Left lung (tissue), 10 donors: ENCODE results near the gene CEP78. TPM values are rescaled to one million over a fixed set of nuclear protein-coding genes. Genes with fewer than 3 reads are reported as not detected.
"Not testable (repeated sequence)": the region's sequence is repeated elsewhere in the genome, so short reads cannot be mapped to it uniquely, and the experiment has no call there.

Source experiments
- ATAC-seq: fragments of 200-7000 bp; cut with Tn5 transposase; one replicate; pipeline ENCODE4 v1.9.1; 2020; ENCODE audit warnings: moderate library complexity
- DNase-seq, 4 donors: peaks; one replicate each; pipeline ENCODE4 v3.0.0-alpha.2; 2013 to 2020
- H3K27ac ChIP-seq, 2 donors: fragments of 200-600 bp; sonication (generic) in 1 of 2; one replicate each; pipeline versions ENCODE4 v1.5.0 to v1.8.0; 2020 to 2021
- H3K27me3 ChIP-seq, 2 donors: fragments of 200-600 bp; sonication (generic) in 1 of 2; one replicate each; pipeline versions ENCODE4 v1.5.0 to v1.8.0; 2020 to 2021
- H3K36me3 ChIP-seq, 2 donors: fragments of 200-600 bp; sonication (generic) in 1 of 2; one replicate each; pipeline versions ENCODE4 v1.5.0 to v1.8.0; 2020 to 2021
- H3K4me1 ChIP-seq, 2 donors: fragments of 200-600 bp; one replicate each; pipeline ENCODE4 v1.8.0; 2021
- H3K4me3 ChIP-seq, 2 donors: fragments of 200-600 bp; sonication (generic) in 1 of 2; one replicate each; pipeline versions ENCODE4 v1.5.0 to v1.8.0; 2020 to 2021; ENCODE audit warnings: mild to moderate bottlenecking in 1 of 2
- H3K9me3 ChIP-seq, 2 donors: fragments of 200-600 bp; sonication (generic) in 1 of 2; one replicate each; pipeline versions ENCODE4 v1.5.0 to v1.8.0; 2020 to 2021
- intact Hi-C, 2 donors: fragments of 100-400 bp; cut with DNase I; formaldehyde crosslinking; loops; one replicate each; pipeline versions ENCODE4 v1.11.2 to v1.14.2; 2022
- polyA plus RNA-seq, 6 donors: library from polyadenylated mRNA; unstranded; fragments of 120-200 nt; gene quantifications; one replicate each; pipeline ENCODE4 v1.2.1, GENCODE V29; 2013; ENCODE audit not compliant: insufficient read length in 6 of 6
- total RNA-seq, 2 donors: library from RNA; stranded (reverse); fragmentation: NEBNext Ultra II Directional; extraction: Animal tissue kit (Norgen Biotek cat#: 25700); gene quantifications; one replicate each; pipeline ENCODE4 v1.2.1, GENCODE V29; 2021
- TF ChIP-seq, protein P1 (sequence below), 2 donors: fragments of 200-600 bp; sonication (generic) in 1 of 2; IDR thresholded peaks; one replicate each; pipeline versions ENCODE4 v1.5.0 to v1.8.0; 2021; ENCODE audit warnings: antibody characterized with exemption in 2 of 2
- donor health status: DM: no; HTN: yes; CAD: no.
- donor health status: DM: no; HTN: no; CAD: no.

CEP78 gene
- total and polyA plus RNA-seq, 8 donors = 14.0 to 43.9 (median 40.1) TPM

DNA sequence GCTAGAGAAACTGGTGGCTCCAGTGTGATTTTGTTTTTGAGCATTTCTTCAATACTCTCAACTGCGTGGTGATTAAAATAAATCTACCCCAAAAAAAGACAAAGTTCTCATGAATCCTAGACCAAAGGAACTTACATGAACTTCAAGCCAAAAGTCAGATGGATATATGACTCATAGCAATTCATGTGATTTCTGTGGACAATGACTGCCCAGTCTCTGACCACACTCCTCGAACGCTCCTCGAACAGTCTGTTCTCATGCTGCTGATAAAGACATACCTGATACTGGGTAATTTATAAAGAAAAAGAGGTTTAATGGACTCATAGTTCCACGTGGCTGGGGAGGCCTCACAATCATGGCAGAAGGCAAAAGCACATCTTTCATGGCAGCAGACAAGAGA lies 46.4 kb upstream of the CEP78 start:
- no peak for DNase-seq
- H3K9me3 ChIP-seq = no peaks in the 10 kb centered on the region
- H3K36me3 ChIP-seq = no peaks in the 10 kb centered on the region
- H3K4me3 ChIP-seq = no peak overlapping the region
- no peaks in the 10 kb centered on the region for H3K27me3 ChIP-seq
- ATAC-seq = peak; percentile 53
- peak overlapping the region in 1 of 2 donors; percentile 1 for H3K27ac ChIP-seq
- intact Hi-C loops = no loop called here
- H3K4me1 ChIP-seq = peaks cover 8 to 16% of the 10 kb centered on the region in 2 donors
- TF ChIP-seq, protein P1, sequence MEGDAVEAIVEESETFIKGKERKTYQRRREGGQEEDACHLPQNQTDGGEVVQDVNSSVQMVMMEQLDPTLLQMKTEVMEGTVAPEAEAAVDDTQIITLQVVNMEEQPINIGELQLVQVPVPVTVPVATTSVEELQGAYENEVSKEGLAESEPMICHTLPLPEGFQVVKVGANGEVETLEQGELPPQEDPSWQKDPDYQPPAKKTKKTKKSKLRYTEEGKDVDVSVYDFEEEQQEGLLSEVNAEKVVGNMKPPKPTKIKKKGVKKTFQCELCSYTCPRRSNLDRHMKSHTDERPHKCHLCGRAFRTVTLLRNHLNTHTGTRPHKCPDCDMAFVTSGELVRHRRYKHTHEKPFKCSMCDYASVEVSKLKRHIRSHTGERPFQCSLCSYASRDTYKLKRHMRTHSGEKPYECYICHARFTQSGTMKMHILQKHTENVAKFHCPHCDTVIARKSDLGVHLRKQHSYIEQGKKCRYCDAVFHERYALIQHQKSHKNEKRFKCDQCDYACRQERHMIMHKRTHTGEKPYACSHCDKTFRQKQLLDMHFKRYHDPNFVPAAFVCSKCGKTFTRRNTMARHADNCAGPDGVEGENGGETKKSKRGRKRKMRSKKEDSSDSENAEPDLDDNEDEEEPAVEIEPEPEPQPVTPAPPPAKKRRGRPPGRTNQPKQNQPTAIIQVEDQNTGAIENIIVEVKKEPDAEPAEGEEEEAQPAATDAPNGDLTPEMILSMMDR (IDR thresholded peaks at IDR 0.05) = no peak

DNA sequence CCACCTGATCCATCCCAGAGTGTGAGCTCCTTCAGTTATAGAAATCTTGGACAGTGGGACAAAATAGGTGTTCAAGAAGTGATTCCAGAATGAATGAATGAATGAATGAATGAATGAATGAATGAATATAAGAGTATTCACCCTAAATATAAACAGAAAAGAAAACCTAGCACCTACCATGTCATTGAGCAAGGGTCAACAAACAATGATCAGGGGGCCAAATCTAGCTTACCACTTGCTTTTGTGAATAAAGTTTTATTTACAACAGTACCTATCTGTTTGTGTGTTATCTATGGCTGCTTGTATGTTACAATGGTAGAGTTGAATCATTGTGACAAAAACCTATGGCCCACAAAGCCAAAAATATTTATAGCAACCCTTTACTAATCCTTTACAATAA lies 43.9 kb upstream of the CEP78 start:
- H3K27ac ChIP-seq = no peak overlapping the region
- no peaks in the 10 kb centered on the region for H3K9me3 ChIP-seq
- ATAC-seq (no peak), DNase-seq (no peak)
- no peaks in the 10 kb centered on the region for H3K36me3 ChIP-seq
- TF ChIP-seq, protein P1 (IDR thresholded peaks at IDR 0.05) = no peak
- H3K4me3 ChIP-seq = no peak overlapping the region
- peaks cover 8 to 21% of the 10 kb centered on the region in 2 donors for H3K4me1 ChIP-seq
- intact Hi-C loops = no loop called here
- H3K27me3 ChIP-seq = no peaks in the 10 kb centered on the region

DNA sequence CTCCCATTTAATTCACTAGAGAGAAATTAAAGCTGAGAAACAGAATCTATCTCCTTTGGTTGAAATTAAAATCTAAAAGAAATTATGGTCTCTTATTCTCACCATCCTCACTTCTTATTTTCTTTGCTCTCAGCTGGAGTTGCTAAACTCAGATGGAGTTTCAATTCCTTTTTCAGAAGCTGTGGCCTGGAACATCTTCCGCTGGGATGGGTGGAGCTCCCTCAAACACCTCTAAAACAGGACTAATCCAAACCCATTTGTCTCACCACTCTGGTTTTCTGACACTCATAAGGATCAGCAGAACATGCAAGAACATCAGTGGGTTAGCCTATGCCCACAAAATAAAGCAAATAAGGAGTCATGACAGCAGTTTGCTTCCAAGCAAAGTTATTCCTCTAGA lies 39.6 kb upstream of the CEP78 start:
- H3K27me3 ChIP-seq = no peaks in the 10 kb centered on the region
- H3K27ac ChIP-seq = no peak overlapping the region
- DNase-seq (no peak), ATAC-seq (no peak)
- H3K4me3 ChIP-seq = no peak overlapping the region
- intact Hi-C loops = no loop called here
- H3K36me3 ChIP-seq = no peaks in the 10 kb centered on the region
- TF ChIP-seq, protein P1 (IDR thresholded peaks at IDR 0.05) = no peak
- H3K9me3 ChIP-seq = no peaks in the 10 kb centered on the region
- peaks cover 0 to 10% of the 10 kb centered on the region in 2 donors for H3K4me1 ChIP-seq

DNA sequence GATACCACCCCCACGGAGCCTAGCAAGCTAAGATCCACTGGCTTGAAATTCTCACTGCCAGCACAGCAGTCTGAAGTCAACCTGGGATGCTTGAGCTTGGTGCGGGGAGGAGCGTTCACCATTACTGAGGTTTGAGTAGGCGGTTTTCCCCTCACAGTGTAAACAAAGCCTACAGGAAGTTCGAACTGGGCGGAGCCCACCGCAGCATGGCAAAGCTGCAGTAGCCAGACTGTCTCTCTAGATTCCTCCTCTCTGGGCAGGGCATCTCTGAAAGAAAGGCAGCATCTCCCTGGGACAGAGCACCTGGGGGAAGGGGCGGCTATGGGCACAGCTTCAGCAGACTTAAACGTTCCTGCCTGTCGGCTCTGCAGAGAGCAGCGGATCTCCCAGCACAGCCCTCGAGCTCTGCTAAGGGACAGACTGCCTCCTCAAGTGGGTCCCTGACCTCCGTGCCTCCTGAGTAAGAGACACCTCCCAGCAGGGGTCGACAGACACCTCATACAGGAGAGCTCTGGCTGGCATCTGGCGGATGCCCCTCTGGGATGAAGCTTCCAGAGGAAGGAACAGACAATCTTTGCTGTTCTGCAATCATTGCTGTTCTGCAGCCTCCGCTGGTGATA lies 34.6 kb upstream of the CEP78 start:
- ATAC-seq (peak; percentile 41), DNase-seq (peak in 2 of 4 donors; percentile 12 to 61)
- intact Hi-C loops, H3K27ac ChIP-seq, H3K27me3 ChIP-seq, H3K36me3 ChIP-seq, H3K9me3 ChIP-seq, H3K4me3 ChIP-seq: not testable (repeated sequence)
- peaks cover 0 to 10% of the 10 kb centered on the region in 2 donors for H3K4me1 ChIP-seq

DNA sequence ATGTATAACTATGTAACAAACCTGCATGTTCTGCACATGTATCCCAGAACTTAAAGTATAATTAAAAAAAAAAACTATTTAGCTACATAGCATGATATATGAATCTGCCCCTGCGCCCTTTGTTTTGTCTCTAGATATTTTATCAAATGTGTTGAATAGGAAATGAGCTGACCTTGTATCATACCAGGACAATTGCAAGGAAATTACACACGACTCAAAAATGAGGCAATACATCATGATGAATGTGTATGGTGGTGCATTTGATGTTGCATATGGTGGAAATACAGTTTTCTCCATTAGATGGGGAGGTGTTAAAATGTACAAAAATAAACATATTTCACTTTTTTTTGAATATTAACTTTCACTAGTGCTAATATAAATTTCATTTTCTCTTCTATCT lies 28.6 kb upstream of the CEP78 start:
- DNase-seq (no peak), ATAC-seq (no peak)
- Histone ChIP-seq H3K4me1 (no peaks in the 10 kb centered on the region), H3K4me3 (no peak overlapping the region), H3K36me3 (no peaks in the 10 kb centered on the region), H3K27me3 (no peaks in the 10 kb centered on the region), H3K9me3 (no peaks in the 10 kb centered on the region), H3K27ac (no peak overlapping the region)
- intact Hi-C loops = no loop called here
- TF ChIP-seq, protein P1 (IDR thresholded peaks at IDR 0.05) = no peak

DNA sequence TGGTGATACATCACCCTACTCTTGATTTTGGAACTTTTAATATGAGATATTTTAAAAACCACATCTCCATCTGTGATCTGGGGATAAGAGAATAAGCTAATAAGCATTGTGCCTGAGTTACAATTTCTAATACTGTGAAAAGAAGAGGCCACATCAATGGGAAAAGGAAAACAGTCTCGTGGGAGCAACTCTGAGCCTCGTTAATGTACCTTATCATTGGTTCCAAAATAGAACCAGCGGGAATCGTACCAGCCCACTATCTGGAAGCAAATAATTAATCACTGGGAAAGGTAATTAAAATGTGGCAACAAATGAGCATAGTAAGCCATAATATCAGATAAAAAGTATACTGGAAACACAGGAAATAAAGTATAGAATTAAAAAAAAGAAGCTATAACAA lies 28.0 kb upstream of the CEP78 start:
- no peak for ATAC-seq
- Histone ChIP-seq H3K9me3 (no peaks in the 10 kb centered on the region), H3K36me3 (no peaks in the 10 kb centered on the region)

More for the DNA sequence above, 28.0 kb upstream of the CEP78 start:
- TF ChIP-seq, protein P1 (IDR thresholded peaks at IDR 0.05) = no peak
- Histone ChIP-seq H3K4me3 (no peak overlapping the region), H3K27ac (no peak overlapping the region), H3K27me3 (no peaks in the 10 kb centered on the region), H3K4me1 (no peaks in the 10 kb centered on the region)
- intact Hi-C loops = no loop called here
- DNase-seq = no peak
